Endothelial cell of umbilical vein (primary cell): ENCODE results near the gene SKI. TPM values are rescaled to one million over a fixed set of nuclear protein-coding genes. Genes with fewer than 3 reads are reported as not detected.
"Not testable (repeated sequence)": the region's sequence is repeated elsewhere in the genome, so short reads cannot be mapped to it uniquely, and the experiment has no call there.

ENCODE experiments used
- BruUV-seq: library from RNA; stranded (reverse); fragments of 400-500 nt; replicated peaks from 2 replicates; lab custom pipeline; 2021; lab: Mats Ljungman, UMichigan
- CTCF ChIA-PET: fragments of 300-600, 350-600 bp; sonication (Branson Sonifier 250); formaldehyde crosslinking; loops from one replicate; lab custom pipeline; 2021; ENCODE audit warnings: antibody characterized with exemption, inconsistent platforms; lab: Charles Lee
- POLR2A ChIA-PET: fragments of 300-600, 350-600 bp; sonication (Branson Sonifier 250); formaldehyde crosslinking; loops from one replicate; lab custom pipeline; 2021; ENCODE audit warnings: antibody characterized with exemption, inconsistent platforms; lab: Charles Lee
- DNase-seq: peaks from one replicate; pipeline ENCODE4 v3.0.0-alpha.2; 2011; ENCODE audit warnings: low read depth, low spot score
- FAIRE-seq: peaks from 2 replicates; lab custom pipeline; 2011; peaks lifted over from hg19 to GRCh38; lab: Jason Lieb, UNC
- H2AFZ ChIP-seq: 2 replicates; pipeline ENCODE4 v1.6.0; 2012; ENCODE audit warnings: low read depth, low read length, control low read depth, inconsistent platforms
- H3K27ac ChIP-seq: 2 replicates; pipeline ENCODE4 v1.5.1; 2011; ENCODE audit warnings: low read depth, mild to moderate bottlenecking, control low read depth, low read length, moderate library complexity; ENCODE audit not compliant: insufficient read depth
- H3K27me3 ChIP-seq, 2 experiments: 2 replicates each; pipeline versions ENCODE4 v1.6.0 to v1.6.1; 2011; ENCODE audit warnings: low read length in 2 of 2, mixed read lengths in 1 of 2; ENCODE audit not compliant: control insufficient read depth in 2 of 2, insufficient read depth in 2 of 2
- H3K36me3 ChIP-seq, 2 experiments: 2 replicates in 1 of 2; 3 replicates in 1 of 2; pipeline ENCODE4 v1.5.1; 2011; ENCODE audit warnings: low read length in 2 of 2, mild to moderate bottlenecking in 1 of 2, moderate library complexity in 1 of 2; ENCODE audit not compliant: control insufficient read depth in 2 of 2, insufficient read depth in 2 of 2; ENCODE audit errors: extremely low read depth in 1 of 2
- H3K4me1 ChIP-seq: 3 replicates; pipeline ENCODE4 v1.5.1; 2011; ENCODE audit warnings: mild to moderate bottlenecking, low read length; ENCODE audit not compliant: control insufficient read depth, insufficient read depth; ENCODE audit errors: extremely low read depth
- H3K4me2 ChIP-seq: 2 replicates; pipeline ENCODE4 v1.6.1; 2011; ENCODE audit warnings: low read length, control low read depth, mixed read lengths; ENCODE audit not compliant: insufficient read depth
- H3K4me3 ChIP-seq, 3 experiments: fragments of 200-600 bp in 1 of 3; sonication (generic), shearing (Covaris generic) in 1 of 3; replicated peaks in 1 of 3; 2 replicates each; pipeline ENCODE4 v1.5.1; 2011 to 2016; ENCODE audit warnings: control low read depth in 3 of 3, low read length in 3 of 3, mild to moderate bottlenecking in 2 of 3, inconsistent platforms in 1 of 3, low read depth in 1 of 3, moderate library complexity in 1 of 3; ENCODE audit not compliant: insufficient read depth in 1 of 3
- H3K79me2 ChIP-seq: 2 replicates; pipeline ENCODE4 v1.6.0; 2012; ENCODE audit warnings: low read length, inconsistent platforms; ENCODE audit not compliant: control insufficient read depth, insufficient read depth
- H3K9ac ChIP-seq: replicated peaks from 2 replicates; pipeline ENCODE3; 2011; ENCODE audit warnings: low read length, control low read depth; ENCODE audit not compliant: insufficient read depth; ENCODE audit errors: extremely low read depth
- H3K9me1 ChIP-seq: replicated peaks from 3 replicates; pipeline ENCODE4 v1.6.0; 2011; ENCODE audit warnings: mild to moderate bottlenecking, low read length; ENCODE audit not compliant: control insufficient read depth, insufficient read depth; ENCODE audit errors: extremely low read depth
- H3K9me3 ChIP-seq: replicated peaks from 2 replicates; pipeline ENCODE4 v1.5.1; 2012; ENCODE audit warnings: low read length, inconsistent platforms; ENCODE audit not compliant: control insufficient read depth, insufficient read depth
- H4K20me1 ChIP-seq: replicated peaks from 2 replicates; pipeline ENCODE3; 2011; ENCODE audit warnings: mild to moderate bottlenecking, low read length; ENCODE audit not compliant: control insufficient read depth, insufficient read depth; ENCODE audit errors: extremely low read depth
- FOS ChIP-seq: IDR thresholded peaks from 2 replicates; pipeline ENCODE4 v1.6.1; 2011; ENCODE audit warnings: mild to moderate bottlenecking, low read length, moderate library complexity, borderline replicate concordance; ENCODE audit not compliant: insufficient read depth
- JUN ChIP-seq: IDR thresholded peaks from 2 replicates; pipeline ENCODE4 v1.6.1; 2011; ENCODE audit warnings: borderline replicate concordance, low read depth; ENCODE audit not compliant: insufficient read length, insufficient read depth
- MAX ChIP-seq: IDR thresholded peaks from 2 replicates; pipeline ENCODE4 v1.6.1; 2011; ENCODE audit not compliant: insufficient read depth, insufficient read length
- POLR2A ChIP-seq: IDR thresholded peaks from 2 replicates; pipeline ENCODE4 v1.6.1; 2012; ENCODE audit warnings: low read depth, mild to moderate bottlenecking, control low read depth, low read length
- POLR2AphosphoS5 ChIP-seq: IDR thresholded peaks from 2 replicates; pipeline ENCODE4 v1.6.1; 2012; ENCODE audit warnings: low read depth, mild to moderate bottlenecking, control low read depth, low read length, moderate library complexity; ENCODE audit not compliant: insufficient read depth
- dilution Hi-C: fragments of 300-500 bp; cut with MboI; formaldehyde crosslinking; loops from one replicate; pipeline ENCODE4 v1.15.0; 2019; ENCODE audit warnings: low sequenced_read_pairs; ENCODE audit not compliant: extremely low pct_ligation_motif_present
- intact Hi-C: fragments of 100-400 bp; cut with micrococcal nuclease; formaldehyde crosslinking; loops from one replicate; pipeline ENCODE4 v1.10.0; 2022
- polyA plus RNA-seq, 4 experiments: library from polyadenylated mRNA; depleted of rRNA in 3 of 4; stranded (reverse) in 3 of 4; unstranded in 1 of 4; fragments of >200 nt; gene quantifications; 2 replicates each; pipeline versions ENCODE4 v1.2.1 to v1.2.3, GENCODE V29; 2011 to 2012; ENCODE audit warnings: missing spikeins in 1 of 4
- total RNA-seq: library from RNA; stranded (reverse); gene quantifications from 2 replicates; pipeline ENCODE4 v1.2.3, GENCODE V29; 2021

SKI gene
- total and polyA plus RNA-seq, 2 donors (not counting 3 experiments of a cell fraction or from before 2014, with no cell fraction given), result 11.6 to 80.3 TPM

GRCh38 chr1:2259668-2260402 is 31.7 kb downstream of the SKI start:
- CTCF ChIA-PET, result no interaction called here
- BruUV-seq, result no TSS peak
- no peak for FAIRE-seq

DNA sequence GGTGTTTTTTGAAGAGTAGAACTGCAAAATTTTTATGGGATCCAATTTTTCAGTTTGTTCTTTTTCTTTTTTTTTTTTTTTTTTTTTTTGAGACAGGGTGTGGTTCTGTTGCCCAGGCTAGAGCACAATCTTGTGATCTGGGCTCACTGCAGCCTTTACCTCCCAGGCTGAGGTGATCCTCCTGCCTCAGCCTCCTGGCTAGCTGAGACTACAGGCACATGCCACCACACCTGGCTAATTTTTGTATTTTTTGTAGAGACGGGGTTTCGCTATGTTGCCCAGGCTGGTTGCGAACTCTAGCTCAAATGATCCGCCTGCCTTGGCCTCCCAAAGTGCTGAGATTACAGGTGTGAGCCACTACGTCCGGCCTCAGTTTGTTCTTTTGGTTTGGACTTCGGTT is 32.4 kb downstream of the SKI start:
- H3K9me3 ChIP-seq, H3K27me3 ChIP-seq, H3K9me1 ChIP-seq, FAIRE-seq, POLR2A ChIA-PET, H3K4me3 ChIP-seq, DNase-seq, H3K9ac ChIP-seq, BruUV-seq, intact Hi-C loops, H3K4me1 ChIP-seq, H2AFZ ChIP-seq, H3K27ac ChIP-seq, H3K36me3 ChIP-seq, H3K4me2 ChIP-seq, dilution Hi-C loops: not testable (repeated sequence)
- CTCF ChIA-PET, result interaction anchor here (0.8 to 1.4 kb wide), 4 partner anchors 16 to 51 kb away, joined by 3 to 4 read pairs (median 3); no protein-coding TSS in a partner anchor
- peaks cover 12% of the 10 kb centered on the region for H4K20me1 ChIP-seq
- peaks cover 93% of the 10 kb centered on the region for H3K79me2 ChIP-seq

More at GRCh38 chr1:2259668-2260402, 31.7 kb downstream of the SKI start:
- no peak overlapping the region for H3K4me2 ChIP-seq
- H3K9me3 ChIP-seq, result peaks cover 9% of the 10 kb centered on the region
- peaks cover 90% of the 10 kb centered on the region for H3K79me2 ChIP-seq
- no peak for DNase-seq
- H3K27me3 ChIP-seq, result no peaks in the 10 kb centered on the region
- peaks cover 12% of the 10 kb centered on the region for H4K20me1 ChIP-seq
- peaks cover 9% of the 10 kb centered on the region for H3K4me1 ChIP-seq
- no peaks in the 10 kb centered on the region for H3K36me3 ChIP-seq
- no peak overlapping the region for H3K4me3 ChIP-seq
- POLR2A ChIA-PET, result no interaction called here
- no peak overlapping the region for H3K27ac ChIP-seq
- no peak overlapping the region for H3K9ac ChIP-seq
- no peak for TF ChIP-seq POLR2A
- TF ChIP-seq JUN, result no peak
- no peak for TF ChIP-seq POLR2AphosphoS5
- TF ChIP-seq FOS, result no peak
- TF ChIP-seq MAX, result no peak
- H2AFZ ChIP-seq, result no peak overlapping the region
- dilution Hi-C loops (no loop called here), intact Hi-C loops (no loop called here)
- H3K9me1 ChIP-seq, result no peaks in the 10 kb centered on the region
